KOPT-K1 (cell line): ENCODE measurements around the gene USP48.
"Not testable (repeated sequence)": the region's sequence is repeated elsewhere in the genome, so short reads cannot be mapped to it uniquely, and the experiment has no call there.

ENCODE experiments used
- H3K27ac ChIP-seq: fragments of 200-600 bp; sonication (generic); 2 replicates; pipeline ENCODE4 v1.5.1; 2016; ENCODE audit warnings: antibody characterized with exemption, mild to moderate bottlenecking, low read depth, low read length; ENCODE audit not compliant: poor library complexity, severe bottlenecking
- H3K36me3 ChIP-seq: fragments of 200-600 bp; sonication (generic); 2 replicates; pipeline ENCODE4 v1.5.1; 2017; ENCODE audit warnings: antibody characterized with exemption, mild to moderate bottlenecking, low read length, moderate library complexity; ENCODE audit not compliant: insufficient read depth
- H3K9me3 ChIP-seq: fragments of 200-600 bp; sonication (generic); 2 replicates; pipeline ENCODE4 v1.5.1; 2017; ENCODE audit warnings: antibody characterized with exemption, low read length, mild to moderate bottlenecking; ENCODE audit not compliant: insufficient read depth, poor library complexity, severe bottlenecking

Gene USP48, protein sequence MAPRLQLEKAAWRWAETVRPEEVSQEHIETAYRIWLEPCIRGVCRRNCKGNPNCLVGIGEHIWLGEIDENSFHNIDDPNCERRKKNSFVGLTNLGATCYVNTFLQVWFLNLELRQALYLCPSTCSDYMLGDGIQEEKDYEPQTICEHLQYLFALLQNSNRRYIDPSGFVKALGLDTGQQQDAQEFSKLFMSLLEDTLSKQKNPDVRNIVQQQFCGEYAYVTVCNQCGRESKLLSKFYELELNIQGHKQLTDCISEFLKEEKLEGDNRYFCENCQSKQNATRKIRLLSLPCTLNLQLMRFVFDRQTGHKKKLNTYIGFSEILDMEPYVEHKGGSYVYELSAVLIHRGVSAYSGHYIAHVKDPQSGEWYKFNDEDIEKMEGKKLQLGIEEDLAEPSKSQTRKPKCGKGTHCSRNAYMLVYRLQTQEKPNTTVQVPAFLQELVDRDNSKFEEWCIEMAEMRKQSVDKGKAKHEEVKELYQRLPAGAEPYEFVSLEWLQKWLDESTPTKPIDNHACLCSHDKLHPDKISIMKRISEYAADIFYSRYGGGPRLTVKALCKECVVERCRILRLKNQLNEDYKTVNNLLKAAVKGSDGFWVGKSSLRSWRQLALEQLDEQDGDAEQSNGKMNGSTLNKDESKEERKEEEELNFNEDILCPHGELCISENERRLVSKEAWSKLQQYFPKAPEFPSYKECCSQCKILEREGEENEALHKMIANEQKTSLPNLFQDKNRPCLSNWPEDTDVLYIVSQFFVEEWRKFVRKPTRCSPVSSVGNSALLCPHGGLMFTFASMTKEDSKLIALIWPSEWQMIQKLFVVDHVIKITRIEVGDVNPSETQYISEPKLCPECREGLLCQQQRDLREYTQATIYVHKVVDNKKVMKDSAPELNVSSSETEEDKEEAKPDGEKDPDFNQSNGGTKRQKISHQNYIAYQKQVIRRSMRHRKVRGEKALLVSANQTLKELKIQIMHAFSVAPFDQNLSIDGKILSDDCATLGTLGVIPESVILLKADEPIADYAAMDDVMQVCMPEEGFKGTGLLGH

GRCh38 chr1:21782868-21783678 lies at the start of gene USP48:
Gene USP48, minus strand, starts transcription at chr1:21783149. Its CDS starts 192 bp downstream, at chr1:21782957.
- Histone ChIP-seq H3K36me3 (no peaks in the 10 kb centered on the region), H3K27ac (peak within 1 kb of the TSS; percentile 98), H3K9me3 (peaks cover 3% of the 10 kb centered on the region)

GRCh38 chr1:21831454-21831970 lies 48.6 kb upstream of the USP48 start:
- H3K27ac ChIP-seq: no peak overlapping the region
- H3K9me3 ChIP-seq: peaks cover 16% of the 10 kb centered on the region
- no peaks in the 10 kb centered on the region for H3K36me3 ChIP-seq

DNA sequence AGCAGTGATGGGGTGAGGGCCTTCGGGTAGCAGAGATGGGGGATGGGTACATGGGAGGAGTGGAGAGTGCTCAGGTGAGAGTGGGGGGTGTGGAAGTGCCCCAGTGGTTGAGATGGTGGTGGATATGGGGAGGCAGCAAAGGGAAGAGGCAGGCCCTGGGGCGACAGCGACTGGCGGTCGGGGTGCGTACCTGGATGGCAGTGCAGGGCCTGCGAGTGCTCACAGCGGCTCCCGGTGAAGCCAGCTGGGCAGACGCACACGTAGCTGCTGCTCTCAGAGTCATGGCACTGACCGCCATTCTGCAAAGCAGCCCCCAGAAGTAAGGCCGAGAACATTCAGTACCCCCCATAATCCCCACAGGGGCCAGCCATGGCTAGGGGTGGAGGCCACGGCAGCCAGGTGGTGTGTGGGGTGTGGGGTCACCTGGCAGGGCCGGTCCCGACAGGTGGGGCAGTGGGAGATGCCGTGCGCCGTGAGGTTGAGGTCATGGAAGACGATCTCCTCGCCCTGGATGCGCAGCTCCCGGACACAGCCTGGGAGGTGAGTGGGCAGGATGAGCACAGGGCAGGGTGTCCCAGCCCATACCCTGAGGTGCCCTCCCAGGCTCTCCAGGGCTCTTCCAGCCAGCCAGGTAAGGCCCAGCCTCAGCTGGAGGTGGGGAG lies 48.0 kb upstream of the USP48 start:
- H3K36me3 ChIP-seq: no peaks in the 10 kb centered on the region
- H3K27ac ChIP-seq: no peak overlapping the region
- H3K9me3 ChIP-seq: peaks cover 16% of the 10 kb centered on the region

DNA sequence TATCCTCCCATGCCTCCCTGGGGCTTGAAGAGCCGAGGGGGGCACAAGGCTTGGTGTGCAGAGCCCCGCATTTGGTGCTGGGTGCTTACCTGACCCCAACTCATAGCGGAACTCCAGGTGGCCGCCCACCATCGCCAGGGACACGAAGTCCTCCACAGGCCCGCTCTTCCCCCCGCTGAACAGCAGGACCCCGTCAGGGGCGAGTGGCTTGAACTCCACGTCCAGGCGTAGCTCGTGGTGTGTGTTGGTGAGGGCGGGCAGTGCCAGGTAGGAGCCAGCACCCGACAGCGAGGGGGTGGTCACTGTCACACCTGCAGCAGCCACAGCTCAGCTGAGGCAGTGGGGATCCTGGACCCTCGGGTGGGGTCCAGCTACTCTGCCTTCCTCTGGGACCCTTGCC lies 46.3 kb upstream of the USP48 start:
- no peak overlapping the region for H3K27ac ChIP-seq
- peaks cover 10% of the 10 kb centered on the region for H3K9me3 ChIP-seq
- no peaks in the 10 kb centered on the region for H3K36me3 ChIP-seq

GRCh38 chr1:21828506-21829210 lies 45.7 kb upstream of the USP48 start:
- Histone ChIP-seq H3K36me3 (no peaks in the 10 kb centered on the region), H3K9me3 (peaks cover 3% of the 10 kb centered on the region)

GRCh38 chr1:21828075-21828474 lies 45.1 kb upstream of the USP48 start:
- no peaks in the 10 kb centered on the region for H3K36me3 ChIP-seq
- H3K9me3 ChIP-seq: no peaks in the 10 kb centered on the region
- no peak overlapping the region for H3K27ac ChIP-seq

More at GRCh38 chr1:21828506-21829210, 45.7 kb upstream of the USP48 start:
- no peak overlapping the region for H3K27ac ChIP-seq

DNA sequence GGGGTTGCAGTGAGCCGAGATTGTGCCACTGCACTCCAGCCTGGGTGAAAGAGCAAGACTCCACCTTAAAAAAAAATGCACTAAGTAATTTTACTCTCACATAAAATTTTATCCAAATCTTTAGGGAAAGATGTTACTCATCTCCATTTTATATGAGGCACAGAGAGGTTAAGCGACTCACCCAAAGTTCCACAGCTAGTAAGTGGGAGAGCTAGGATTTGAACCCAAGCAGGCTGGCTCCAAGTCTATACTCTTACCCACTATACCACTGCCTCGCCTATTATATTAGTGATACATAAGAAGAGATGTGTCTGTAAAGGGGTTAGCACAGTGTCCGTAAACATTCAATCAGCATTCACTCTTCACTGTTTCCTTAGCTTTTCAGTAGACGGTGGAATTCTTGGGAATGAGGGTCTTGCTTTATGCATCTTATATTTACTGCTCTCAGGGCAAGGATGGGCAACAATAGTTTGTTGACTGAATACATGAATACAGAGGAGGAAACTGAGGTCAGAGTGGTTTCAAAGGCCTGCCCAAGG lies 44.3 kb upstream of the USP48 start:
- no peaks in the 10 kb centered on the region for H3K36me3 ChIP-seq
- H3K9me3 ChIP-seq: no peaks in the 10 kb centered on the region
- H3K27ac ChIP-seq: no peak overlapping the region

DNA sequence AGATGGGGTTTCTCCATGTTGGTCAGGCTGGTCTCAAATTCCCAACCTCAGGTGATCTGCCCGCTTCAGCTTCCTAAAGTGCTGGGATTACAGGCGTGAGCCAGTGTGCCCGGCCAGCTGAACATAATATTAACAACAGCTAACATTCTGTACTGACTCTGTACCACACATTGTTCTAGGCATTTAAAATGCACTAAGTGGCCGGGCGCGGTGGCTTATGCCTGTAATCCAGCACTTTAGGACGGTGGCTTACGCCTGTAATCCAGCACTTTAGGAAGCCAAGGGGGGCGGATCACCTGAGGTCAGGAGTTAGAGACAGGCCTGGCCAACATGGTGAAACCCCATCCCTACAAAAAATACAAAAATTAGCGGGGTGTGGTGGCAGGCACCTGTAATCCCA lies 43.7 kb upstream of the USP48 start:
- H3K27ac ChIP-seq, H3K9me3 ChIP-seq, H3K36me3 ChIP-seq: not testable (repeated sequence)

DNA sequence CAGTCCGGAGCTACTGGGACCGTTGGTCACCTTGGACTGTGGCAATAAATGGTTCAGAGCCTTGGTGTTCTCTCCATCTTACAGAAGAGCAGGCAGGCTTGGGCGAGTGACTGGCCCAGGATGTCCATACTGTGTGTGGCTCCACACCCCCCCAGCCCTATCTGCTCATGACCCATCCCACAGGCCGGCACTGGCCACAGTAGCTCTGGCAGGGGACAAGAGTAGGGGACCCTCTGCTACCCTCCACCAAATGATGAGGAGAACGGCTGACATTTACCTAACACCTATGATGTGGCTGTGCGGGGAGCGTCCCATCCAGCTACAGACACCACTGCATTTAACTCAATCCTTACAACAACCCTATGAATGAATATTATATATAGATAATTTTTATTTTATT lies 42.4 kb upstream of the USP48 start:
- H3K36me3 ChIP-seq: no peaks in the 10 kb centered on the region
- H3K27ac ChIP-seq: no peak overlapping the region
- H3K9me3 ChIP-seq: no peaks in the 10 kb centered on the region

DNA sequence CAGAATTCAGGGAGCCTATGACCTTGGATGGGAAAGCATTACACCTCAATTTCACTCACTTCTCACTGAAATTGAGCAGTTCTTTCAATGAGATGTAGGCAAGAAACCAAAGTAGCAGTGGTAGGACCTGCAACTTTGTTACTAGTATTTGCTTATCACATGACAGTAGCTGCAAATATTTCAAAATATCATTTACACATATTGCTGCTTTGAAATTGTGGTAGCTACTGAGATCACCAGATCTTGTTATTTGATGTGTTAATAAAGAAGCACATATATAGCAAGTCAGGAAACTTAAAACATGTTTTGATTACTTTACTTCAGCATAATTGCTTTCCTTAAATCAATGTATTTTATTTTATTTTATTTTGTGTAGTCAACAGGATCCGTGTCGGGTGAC lies 42.0 kb upstream of the USP48 start:
- Histone ChIP-seq H3K36me3 (no peaks in the 10 kb centered on the region), H3K27ac (no peak overlapping the region), H3K9me3 (no peaks in the 10 kb centered on the region)

DNA sequence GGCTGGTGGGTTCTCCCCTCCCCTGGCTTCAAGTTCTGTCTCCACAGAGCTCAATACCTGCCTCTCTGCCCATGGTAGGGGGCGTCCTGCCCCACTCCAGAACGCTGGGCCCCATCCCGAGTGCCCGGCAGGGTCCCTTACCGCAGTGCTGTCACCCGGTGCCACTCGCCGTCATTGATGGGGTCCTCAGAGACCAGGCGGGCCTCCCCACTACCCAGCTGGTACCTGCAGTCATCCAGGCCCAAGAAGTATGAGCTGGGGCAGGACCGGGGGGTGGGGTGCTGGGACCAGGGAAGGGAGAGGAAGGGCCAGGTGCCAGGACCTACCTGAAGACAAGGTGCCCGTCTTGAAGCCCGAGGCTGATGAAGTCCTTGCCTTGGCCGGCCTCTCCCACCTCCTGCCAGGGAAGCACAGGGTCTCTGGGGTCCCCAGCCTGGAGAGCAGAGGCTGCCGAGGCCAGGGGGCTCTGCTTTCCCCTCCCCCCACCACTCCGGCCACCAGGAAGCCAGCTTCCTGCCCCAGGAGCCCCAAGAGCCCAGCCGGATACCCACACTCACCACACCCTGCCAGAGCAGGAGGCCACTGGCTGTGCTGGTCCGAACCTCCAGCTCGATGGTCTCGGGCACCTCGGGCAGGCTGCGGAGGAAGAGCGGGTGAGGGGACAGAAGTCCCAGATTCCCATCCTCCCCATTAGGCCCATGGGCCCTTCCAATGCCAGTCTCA lies 41.2 kb upstream of the USP48 start:
- no peaks in the 10 kb centered on the region for H3K36me3 ChIP-seq
- no peak overlapping the region for H3K27ac ChIP-seq
- no peaks in the 10 kb centered on the region for H3K9me3 ChIP-seq

- H3K36me3 ChIP-seq: no peaks in the 10 kb centered on the region
- H3K27ac ChIP-seq: no peak overlapping the region
- no peaks in the 10 kb centered on the region for H3K9me3 ChIP-seq
These were observed 40.4 kb upstream of the USP48 start for GRCh38 chr1:21823206-21823979.
